Endothelial cell of umbilical vein (primary cell): ENCODE results near the gene LIPE.

Experiments used
- GATA2 ChIP-seq: IDR thresholded peaks from 2 replicates; pipeline ENCODE4 v1.7.0; 2011; ENCODE audit warnings: low read depth, mild to moderate bottlenecking, moderate library complexity, mixed read lengths, low read length; ENCODE audit not compliant: insufficient read length, insufficient read depth
- POLR2AphosphoS5 ChIP-seq: IDR thresholded peaks from 2 replicates; pipeline ENCODE4 v1.6.1; 2012; ENCODE audit warnings: low read depth, mild to moderate bottlenecking, control low read depth, low read length, moderate library complexity; ENCODE audit not compliant: insufficient read depth

GRCh38 chr19:42424712-42425131 is 2.5 kb downstream of the LIPE start:
- TF ChIP-seq POLR2AphosphoS5 = no peak
- no peak for TF ChIP-seq GATA2
